Stimulated activated CD4-positive, alpha-beta T cell treated with anti-CD3 and anti-CD28 coated beads, Interleukin-1b, Interleukin-23, amount 100 ng/mL, for 4 hours (primary cell): ENCODE data around the gene DLK1.

Experiments
- DNase-seq, 2 donors: peaks; one replicate each; pipeline ENCODE4 v3.0.0-alpha.2; 2020; ENCODE audit warnings: low read depth in 2 of 2

The DLK1 gene

GRCh38 chr14:100761481-100761880, 34.8 kb downstream of the DLK1 start:
- no peak for DNase-seq

- no peak for DNase-seq
Observed at GRCh38 chr14:100762089-100762515, 35.4 kb downstream of the DLK1 start.

GRCh38 chr14:100762901-100763300, 36.2 kb downstream of the DLK1 start:
- no peak for DNase-seq

- DNase-seq: no peak
Observed at GRCh38 chr14:100764471-100765115, 37.9 kb downstream of the DLK1 start.

- no peak for DNase-seq
Observed at GRCh38 chr14:100765296-100765695, 38.6 kb downstream of the DLK1 start.

GRCh38 chr14:100765991-100766390, 39.3 kb downstream of the DLK1 start:
- no peak for DNase-seq

- no peak for DNase-seq
Observed at GRCh38 chr14:100767003-100767787, 40.5 kb downstream of the DLK1 start.

- DNase-seq: no peak
Observed at GRCh38 chr14:100767788-100768536, 41.3 kb downstream of the DLK1 start.

- no peak for DNase-seq
Observed at GRCh38 chr14:100769035-100769939, 42.6 kb downstream of the DLK1 start.

GRCh38 chr14:100770046-100770445, 43.4 kb downstream of the DLK1 start:
- no peak for DNase-seq

GRCh38 chr14:100770605-100771120, 44.0 kb downstream of the DLK1 start:
- no peak for DNase-seq

GRCh38 chr14:100771121-100771800, 44.6 kb downstream of the DLK1 start:
- no peak for DNase-seq

GRCh38 chr14:100772607-100773165, 46.0 kb downstream of the DLK1 start:
- no peak for DNase-seq

GRCh38 chr14:100773331-100774163, 46.9 kb downstream of the DLK1 start:
- no peak for DNase-seq

GRCh38 chr14:100774164-100774537, 47.5 kb downstream of the DLK1 start:
- no peak for DNase-seq

GRCh38 chr14:100775351-100775830, 48.7 kb downstream of the DLK1 start:
- DNase-seq: no peak

- no peak for DNase-seq
Observed at GRCh38 chr14:100775831-100776591, 49.3 kb downstream of the DLK1 start.

GRCh38 chr14:100776681-100777365, 50.1 kb downstream of the DLK1 start:
- DNase-seq: no peak
